DOHH2 (cell line): ENCODE results near the gene TLL2.

ENCODE experiments used
- H3F3A ChIP-seq: fragments of 200-600 bp; sonication (generic), shearing (Covaris generic); 2 replicates; pipeline ENCODE4 v1.6.0; 2016; ENCODE audit warnings: antibody characterized with exemption, mild to moderate bottlenecking; ENCODE audit not compliant: control insufficient read depth, insufficient read depth
- H3K27ac ChIP-seq: fragments of 200-600 bp; sonication (generic); 2 replicates; pipeline ENCODE4 v1.5.1; 2014; ENCODE audit warnings: low read depth, mild to moderate bottlenecking, low read length, moderate library complexity
- H3K27me3 ChIP-seq: fragments of 200-600 bp; sonication (generic); 2 replicates; pipeline ENCODE4 v1.6.1; 2014; ENCODE audit warnings: mild to moderate bottlenecking, low read length, mixed read lengths; ENCODE audit not compliant: control insufficient read depth
- H3K36me3 ChIP-seq: fragments of 200-600 bp; sonication (generic); 2 replicates; pipeline ENCODE4 v1.6.1; 2014; ENCODE audit warnings: mild to moderate bottlenecking, low read length, moderate library complexity, mixed read lengths; ENCODE audit not compliant: control insufficient read depth
- H3K4me1 ChIP-seq: fragments of 200-600 bp; sonication (generic); 2 replicates; pipeline ENCODE4 v1.6.1; 2014; ENCODE audit warnings: mild to moderate bottlenecking, low read length, mixed read lengths; ENCODE audit not compliant: control insufficient read depth
- H3K4me2 ChIP-seq: fragments of 200-600 bp; sonication (generic); 2 replicates; pipeline ENCODE4 v1.6.0; 2014; ENCODE audit warnings: mild to moderate bottlenecking, low read length, moderate library complexity
- H3K4me3 ChIP-seq: fragments of 200-600 bp; sonication (generic); 2 replicates; pipeline ENCODE4 v1.5.1; 2014; ENCODE audit warnings: mild to moderate bottlenecking, low read length, mixed read lengths
- H3K79me2 ChIP-seq: fragments of 200-600 bp; sonication (generic); 2 replicates; pipeline ENCODE4 v1.6.1; 2014; ENCODE audit warnings: mild to moderate bottlenecking, low read length, mixed read lengths; ENCODE audit not compliant: control insufficient read depth
- H3K9me2 ChIP-seq: fragments of 200-600 bp; sonication (generic); replicated peaks from 2 replicates; pipeline ENCODE4 v1.6.1; 2014; ENCODE audit warnings: mild to moderate bottlenecking, low read length, mixed read lengths; ENCODE audit not compliant: control insufficient read depth
- H3K9me3 ChIP-seq: fragments of 200-600 bp; sonication (generic); 2 replicates; pipeline ENCODE4 v1.6.1; 2014; ENCODE audit warnings: antibody characterized with exemption, low read length, mixed read lengths; ENCODE audit not compliant: control insufficient read depth, insufficient read depth
- H4K20me1 ChIP-seq: fragments of 200-600 bp; sonication (generic); 2 replicates; pipeline ENCODE4 v1.6.0; 2014; ENCODE audit warnings: low read depth, mild to moderate bottlenecking, antibody characterized with exemption, low read length, moderate library complexity; ENCODE audit not compliant: control insufficient read depth, insufficient read depth
- CTCF ChIP-seq: fragments of 200-600 bp; sonication (generic); IDR thresholded peaks from one replicate; pipeline ENCODE4 v1.5.1; 2014; ENCODE audit warnings: antibody characterized with exemption, mild to moderate bottlenecking, low read depth, low read length; ENCODE audit not compliant: poor library complexity, severe bottlenecking
- EZH2phosphoT487 ChIP-seq: fragments of 200-600 bp; sonication (generic); IDR thresholded peaks from 2 replicates; pipeline ENCODE4 v1.6.1; 2017; ENCODE audit warnings: borderline replicate concordance, mild to moderate bottlenecking, antibody characterized with exemption, low read length, moderate library complexity, mixed read lengths

The TLL2 gene

GRCh38 chr10:96507044-96507443 is 6.7 kb downstream of the TLL2 start:
- no peak overlapping the region for H3K4me3 ChIP-seq
- no peak for TF ChIP-seq EZH2phosphoT487
- TF ChIP-seq CTCF, result no peak
- H3F3A ChIP-seq, result no peaks in the 10 kb centered on the region
- H3K36me3 ChIP-seq, result no peaks in the 10 kb centered on the region
- no peaks in the 10 kb centered on the region for H3K9me2 ChIP-seq
- H3K4me1 ChIP-seq, result no peaks in the 10 kb centered on the region
- no peaks in the 10 kb centered on the region for H3K9me3 ChIP-seq
- no peaks in the 10 kb centered on the region for H3K79me2 ChIP-seq
- no peaks in the 10 kb centered on the region for H4K20me1 ChIP-seq
- H3K4me2 ChIP-seq, result no peak overlapping the region
- H3K27me3 ChIP-seq, result peaks cover 13% of the 10 kb centered on the region
- no peak overlapping the region for H3K27ac ChIP-seq

GRCh38 chr10:96505150-96506136 is 8.3 kb downstream of the TLL2 start:
- Histone ChIP-seq H3K27me3 (no peaks in the 10 kb centered on the region), H3K9me2 (no peaks in the 10 kb centered on the region), H3K36me3 (no peaks in the 10 kb centered on the region), H3F3A (no peaks in the 10 kb centered on the region), H3K27ac (no peak overlapping the region), H3K79me2 (no peaks in the 10 kb centered on the region), H4K20me1 (no peaks in the 10 kb centered on the region), H3K9me3 (no peaks in the 10 kb centered on the region), H3K4me3 (no peak overlapping the region), H3K4me1 (no peaks in the 10 kb centered on the region), H3K4me2 (no peak overlapping the region)
- TF ChIP-seq EZH2phosphoT487 (no peak), CTCF (no peak)

- no peak overlapping the region for H3K4me2 ChIP-seq
- H3F3A ChIP-seq, result no peaks in the 10 kb centered on the region
- no peaks in the 10 kb centered on the region for H3K36me3 ChIP-seq
- H3K4me3 ChIP-seq, result no peak overlapping the region
- H3K9me2 ChIP-seq, result no peaks in the 10 kb centered on the region
- H3K9me3 ChIP-seq, result no peaks in the 10 kb centered on the region
- no peak overlapping the region for H3K27ac ChIP-seq
- H3K79me2 ChIP-seq, result no peaks in the 10 kb centered on the region
- H4K20me1 ChIP-seq, result no peaks in the 10 kb centered on the region
- TF ChIP-seq CTCF, result no peak
- no peak for TF ChIP-seq EZH2phosphoT487
- no peaks in the 10 kb centered on the region for H3K4me1 ChIP-seq
- H3K27me3 ChIP-seq, result no peaks in the 10 kb centered on the region
Observed at GRCh38 chr10:96502561-96503282, 11.0 kb downstream of the TLL2 start.
